Measurements from ENCODE around the gene OGT. TPM values are rescaled to one million over a fixed set of nuclear protein-coding genes. Genes with fewer than 3 reads are reported as not detected.

The OGT gene
- total RNA-seq, 1 experiment from 2014 or later, result 159 TPM

DNA sequence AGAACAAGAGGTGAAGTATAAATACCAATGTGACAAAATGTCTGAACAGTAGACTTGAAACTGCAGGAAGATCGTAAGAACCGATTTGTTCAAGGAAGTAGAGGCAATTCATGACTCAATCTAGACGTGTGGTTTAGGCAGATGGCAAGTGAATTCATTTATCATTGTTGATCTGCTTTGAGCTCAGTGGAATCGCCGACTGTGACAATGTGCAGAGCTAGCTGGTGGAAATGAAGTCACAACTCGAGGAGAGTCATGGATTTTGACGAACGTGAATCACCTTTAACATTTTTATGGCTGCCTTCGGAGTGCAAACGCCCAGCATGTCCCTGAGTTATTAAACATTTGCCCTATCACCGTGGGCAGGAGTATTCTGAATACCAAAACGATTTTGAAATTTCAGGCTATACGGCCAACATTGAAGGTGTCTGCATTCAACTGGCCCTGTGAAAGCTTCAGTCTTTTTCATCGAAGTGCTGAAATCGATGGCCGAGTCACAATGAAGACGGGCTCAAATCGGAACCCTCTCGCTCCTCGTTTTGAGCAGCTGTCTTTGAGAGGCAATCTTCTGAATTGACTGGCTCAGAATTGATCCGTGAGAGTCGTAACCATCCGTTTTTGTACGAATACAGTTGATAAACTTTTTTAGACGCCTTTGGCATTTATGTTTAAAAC is 689 bp upstream of the OGT start:
- BruUV-seq (replicated peaks), result TSS peak; percentile 89
- no peak for TF ChIP-seq EZH2 (IDR thresholded peaks at IDR 0.05; ENCODE audit: low read depth)
- TF ChIP-seq, protein P1, sequence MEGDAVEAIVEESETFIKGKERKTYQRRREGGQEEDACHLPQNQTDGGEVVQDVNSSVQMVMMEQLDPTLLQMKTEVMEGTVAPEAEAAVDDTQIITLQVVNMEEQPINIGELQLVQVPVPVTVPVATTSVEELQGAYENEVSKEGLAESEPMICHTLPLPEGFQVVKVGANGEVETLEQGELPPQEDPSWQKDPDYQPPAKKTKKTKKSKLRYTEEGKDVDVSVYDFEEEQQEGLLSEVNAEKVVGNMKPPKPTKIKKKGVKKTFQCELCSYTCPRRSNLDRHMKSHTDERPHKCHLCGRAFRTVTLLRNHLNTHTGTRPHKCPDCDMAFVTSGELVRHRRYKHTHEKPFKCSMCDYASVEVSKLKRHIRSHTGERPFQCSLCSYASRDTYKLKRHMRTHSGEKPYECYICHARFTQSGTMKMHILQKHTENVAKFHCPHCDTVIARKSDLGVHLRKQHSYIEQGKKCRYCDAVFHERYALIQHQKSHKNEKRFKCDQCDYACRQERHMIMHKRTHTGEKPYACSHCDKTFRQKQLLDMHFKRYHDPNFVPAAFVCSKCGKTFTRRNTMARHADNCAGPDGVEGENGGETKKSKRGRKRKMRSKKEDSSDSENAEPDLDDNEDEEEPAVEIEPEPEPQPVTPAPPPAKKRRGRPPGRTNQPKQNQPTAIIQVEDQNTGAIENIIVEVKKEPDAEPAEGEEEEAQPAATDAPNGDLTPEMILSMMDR (conservative IDR thresholded peaks at IDR 0.05), result no peak
- ChIA-PET CTCF (no interaction called here), POLR2A (ENCODE audit: unreplicated experiment) (interaction anchor here (0.5 kb wide), 1 partner anchor 91 kb away, joined by 4 read pairs; no protein-coding TSS in a partner anchor)
- Histone ChIP-seq H3K4me2 (peak overlapping the region; percentile 89), H3K36me3 (ENCODE audit: low read depth) (no peaks in the 10 kb centered on the region), H3K4me3 (peak overlapping the region; percentile 96), H4K20me1 (ENCODE audit: insufficient read depth) (peaks cover 32% of the 10 kb centered on the region), H3K4me1 (replicated peaks; ENCODE audit: insufficient read depth) (peaks cover 22% of the 10 kb centered on the region), H3F3A (ENCODE audit: insufficient read depth, low read depth) (peaks cover 13% of the 10 kb centered on the region), H3K9me2 (ENCODE audit: insufficient read depth) (no peaks in the 10 kb centered on the region), H3K79me2 (ENCODE audit: low read depth) (peaks cover 43% of the 10 kb centered on the region), H2AFZ (peak overlapping the region; percentile 92), H3K27me3 (ENCODE audit: insufficient read depth, low read depth) (no peaks in the 10 kb centered on the region), H3K9me3 (ENCODE audit: insufficient read depth, low read depth) (no peaks in the 10 kb centered on the region), H3K27ac (peak overlapping the region; percentile 88)
- intact Hi-C loops (cut with micrococcal nuclease; ENCODE audit: unreplicated experiment), result loop anchor here (2.0 to 10.0 kb wide), 2 partner anchors 39 to 77 kb away; no protein-coding TSS in a partner anchor
- peak in 1 of 2 experiments; percentile 85 for DNase-seq

DNA sequence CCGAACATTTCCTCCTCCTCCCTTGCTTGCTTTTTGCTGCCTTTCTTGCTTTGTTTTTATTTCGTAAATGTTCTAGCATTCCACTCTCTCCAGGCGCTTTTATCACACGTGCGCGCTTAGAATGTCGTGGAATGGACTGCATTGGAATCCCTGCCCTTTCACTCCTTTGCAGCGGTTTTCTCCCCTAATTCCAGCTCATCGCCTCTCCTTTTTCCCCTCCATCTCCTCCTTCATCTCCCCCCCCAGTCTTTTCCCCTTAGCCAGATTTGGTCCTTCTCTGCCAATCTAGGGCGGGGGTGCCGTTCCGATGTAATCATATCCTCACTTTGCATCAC is 579 bp downstream of the OGT start:
- H2AFZ ChIP-seq, result peak overlapping the region; percentile 50; the same call in 1 of the 2 replicates
- peak overlapping the region; percentile 88 for H3K27ac ChIP-seq
- H3K27me3 ChIP-seq (ENCODE audit: insufficient read depth, low read depth), result no peaks in the 10 kb centered on the region
- DNase-seq, result no peak
- H3K36me3 ChIP-seq (ENCODE audit: low read depth), result peaks cover 8% of the 10 kb centered on the region
- H3K79me2 ChIP-seq (ENCODE audit: low read depth), result peaks cover 56% of the 10 kb centered on the region
- peaks cover 19% of the 10 kb centered on the region for H3F3A ChIP-seq (ENCODE audit: insufficient read depth, low read depth)
- H3K4me3 ChIP-seq, result peak overlapping the region; percentile 96
- H3K4me2 ChIP-seq, result peak overlapping the region; percentile 84
- H3K9me2 ChIP-seq (ENCODE audit: insufficient read depth), result no peaks in the 10 kb centered on the region
- H4K20me1 ChIP-seq (ENCODE audit: insufficient read depth), result peaks cover 45% of the 10 kb centered on the region
- intact Hi-C loops (cut with micrococcal nuclease; ENCODE audit: unreplicated experiment), result loop anchor here (1.0 to 10.0 kb wide), 3 partner anchors 10 to 79 kb away; no protein-coding TSS in a partner anchor
- peaks cover 22% of the 10 kb centered on the region for H3K4me1 ChIP-seq (replicated peaks; ENCODE audit: insufficient read depth)
- no peaks in the 10 kb centered on the region for H3K9me3 ChIP-seq (ENCODE audit: insufficient read depth, low read depth)
- ChIA-PET POLR2A (ENCODE audit: unreplicated experiment) (interaction anchor here (0.5 kb wide), 1 partner anchor 45 kb away, joined by 16 read pairs; no protein-coding TSS in a partner anchor), CTCF (no interaction called here)
- no TSS peak for BruUV-seq (replicated peaks)
- TF ChIP-seq, protein P1 (conservative IDR thresholded peaks at IDR 0.05), result no peak
- TF ChIP-seq EZH2 (IDR thresholded peaks at IDR 0.05; ENCODE audit: low read depth), result no peak

DNA sequence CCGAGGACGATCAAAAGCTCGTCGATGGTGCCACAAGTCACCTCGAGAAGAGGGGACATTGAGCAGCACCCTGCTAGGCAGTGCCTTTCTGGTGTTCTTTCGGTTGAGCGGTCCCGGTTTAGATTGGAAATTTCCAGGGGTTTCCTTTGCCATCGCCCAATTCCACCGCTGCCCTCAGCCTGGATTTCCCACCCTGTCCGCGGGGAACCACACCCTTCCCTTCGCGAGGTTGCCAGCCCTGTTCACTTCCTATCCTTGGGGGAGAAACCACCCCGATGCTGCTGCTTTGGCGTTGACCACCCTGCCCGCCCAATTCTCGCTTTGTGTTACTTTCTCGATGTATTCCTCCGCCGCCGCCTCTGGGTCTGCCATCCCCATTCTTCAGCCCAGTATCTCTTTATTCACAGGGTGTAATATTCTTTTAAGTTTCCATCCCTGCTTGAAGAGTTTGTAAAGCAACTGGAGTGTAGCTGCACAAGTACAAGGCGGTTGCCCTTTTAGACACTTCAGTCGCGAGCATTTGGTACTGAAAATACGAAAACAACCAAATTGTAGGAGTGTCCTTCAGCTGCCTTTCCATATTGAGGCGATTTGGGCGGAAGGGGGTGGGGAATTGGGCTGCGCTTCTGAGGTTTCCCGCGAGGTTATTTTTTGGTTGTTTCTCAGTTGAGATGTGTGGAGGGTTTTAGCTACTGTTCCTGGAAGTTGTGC is 1.1 kb downstream of the OGT start:
- Histone ChIP-seq H3K36me3 (ENCODE audit: low read depth) (peaks cover 9% of the 10 kb centered on the region), H3K4me1 (replicated peaks; ENCODE audit: insufficient read depth) (peaks cover 22% of the 10 kb centered on the region), H4K20me1 (ENCODE audit: insufficient read depth) (peaks cover 50% of the 10 kb centered on the region), H3K27ac (peak overlapping the region; percentile 88), H3K4me2 (peak overlapping the region; percentile 84), H3K4me3 (peak overlapping the region; percentile 96), H2AFZ (no peak overlapping the region), H3F3A (ENCODE audit: insufficient read depth, low read depth) (peaks cover 25% of the 10 kb centered on the region), H3K79me2 (ENCODE audit: low read depth) (peaks cover 61% of the 10 kb centered on the region), H3K9me2 (ENCODE audit: insufficient read depth) (no peaks in the 10 kb centered on the region), H3K27me3 (ENCODE audit: insufficient read depth, low read depth) (no peaks in the 10 kb centered on the region), H3K9me3 (ENCODE audit: insufficient read depth, low read depth) (no peaks in the 10 kb centered on the region)
- TSS peak; percentile 49 for BruUV-seq (replicated peaks)
- DNase-seq, result peak in 1 of 2 experiments; percentile 21
- no peak for TF ChIP-seq EZH2 (IDR thresholded peaks at IDR 0.05; ENCODE audit: low read depth)
- TF ChIP-seq, protein P1 (conservative IDR thresholded peaks at IDR 0.05), result no peak
- intact Hi-C loops (cut with micrococcal nuclease; ENCODE audit: unreplicated experiment), result loop anchor here (1.0 to 10.0 kb wide), 3 partner anchors 9 to 79 kb away; no protein-coding TSS in a partner anchor
- POLR2A ChIA-PET (ENCODE audit: unreplicated experiment), result interaction anchor here (0.6 to 0.7 kb wide), 2 partner anchors 168 to 242 kb away, joined by 3 to 11 read pairs; partner anchors contain the start of gene TAF1
- CTCF ChIA-PET, result no interaction called here
